Small intestine (tissue), 7 donors: Measurements from ENCODE around the gene HOXB9. TPM values are rescaled to one million over a fixed set of nuclear protein-coding genes. Genes with fewer than 3 reads are reported as not detected.

ENCODE experiments used
- DNase-seq, 2 donors: peaks; one replicate each; pipeline versions ENCODE4 v3.0.0 to v3.0.0-alpha.2; 2013
- FAIRE-seq: peaks from 2 replicates; lab custom pipeline; 2012; peaks lifted over from hg19 to GRCh38; lab: Jason Lieb, UNC
- H3K27ac ChIP-seq, 3 donors: one replicate each; pipeline ENCODE4 v1.5.1; 2013; ENCODE audit warnings: low read length in 2 of 3, mild to moderate bottlenecking in 2 of 3, control low read depth in 1 of 3, inconsistent platforms in 1 of 3, low read depth in 1 of 3, moderate library complexity in 1 of 3
- H3K27me3 ChIP-seq, 3 donors: one replicate each; pipeline ENCODE4 v1.6.1; 2013; ENCODE audit warnings: low read length in 3 of 3, inconsistent platforms in 1 of 3; ENCODE audit not compliant: control insufficient read depth in 3 of 3, insufficient read depth in 3 of 3
- H3K36me3 ChIP-seq, 3 donors: one replicate each; pipeline ENCODE4 v1.6.1; 2013; ENCODE audit warnings: low read length in 3 of 3, inconsistent platforms in 1 of 3, low read depth in 1 of 3, mild to moderate bottlenecking in 1 of 3, moderate library complexity in 1 of 3; ENCODE audit not compliant: control insufficient read depth in 3 of 3, insufficient read depth in 2 of 3
- H3K4me1 ChIP-seq, 3 donors: one replicate each; pipeline ENCODE4 v1.6.1; 2013; ENCODE audit warnings: low read length in 2 of 3, inconsistent platforms in 1 of 3, low read depth in 1 of 3, mild to moderate bottlenecking in 1 of 3, moderate library complexity in 1 of 3; ENCODE audit not compliant: control insufficient read depth in 3 of 3, insufficient read depth in 2 of 3
- H3K4me3 ChIP-seq, 3 donors: one replicate each; pipeline ENCODE4 v1.5.1; 2013; ENCODE audit warnings: low read length in 3 of 3, control low read depth in 1 of 3, inconsistent platforms in 1 of 3, low read depth in 1 of 3, mild to moderate bottlenecking in 1 of 3, moderate library complexity in 1 of 3
- H3K9me3 ChIP-seq, 2 donors: one replicate each; pipeline ENCODE4 v1.6.1; 2013; ENCODE audit warnings: low read depth in 1 of 2, low read length in 1 of 2; ENCODE audit not compliant: control insufficient read depth in 2 of 2, insufficient read depth in 1 of 2
- WGBS, 3 donors: extraction: QIAGEN DNeasy Blood & Tissue Kit; methylation state at CpG; one replicate each; pipeline ENCODE4 v1.1.7; 2013; 5-methylcytosine and 5-hydroxymethylcytosine counted together
- polyA plus RNA-seq, 4 donors: library from polyadenylated mRNA; stranded (reverse) in 3 of 4; unstranded in 1 of 4; fragments of 200-250 nt in 3 of 4; fragments of 120-200 nt in 1 of 4; gene quantifications; one replicate each; pipeline versions ENCODE4 v1.2.1 to v1.2.3, GENCODE V29; 2013
- donor health status: healthy with polysubstance abuse.
- donor health status: control.
- donor health status: control.
- donor health status: Bipolar disorder and iron deficiency.
- donor health status: healthy.

Gene HOXB9
- polyA plus RNA-seq, 4 donors: 0.07 to 16.7 (median 0.54) TPM; not detected in 1

DNA sequence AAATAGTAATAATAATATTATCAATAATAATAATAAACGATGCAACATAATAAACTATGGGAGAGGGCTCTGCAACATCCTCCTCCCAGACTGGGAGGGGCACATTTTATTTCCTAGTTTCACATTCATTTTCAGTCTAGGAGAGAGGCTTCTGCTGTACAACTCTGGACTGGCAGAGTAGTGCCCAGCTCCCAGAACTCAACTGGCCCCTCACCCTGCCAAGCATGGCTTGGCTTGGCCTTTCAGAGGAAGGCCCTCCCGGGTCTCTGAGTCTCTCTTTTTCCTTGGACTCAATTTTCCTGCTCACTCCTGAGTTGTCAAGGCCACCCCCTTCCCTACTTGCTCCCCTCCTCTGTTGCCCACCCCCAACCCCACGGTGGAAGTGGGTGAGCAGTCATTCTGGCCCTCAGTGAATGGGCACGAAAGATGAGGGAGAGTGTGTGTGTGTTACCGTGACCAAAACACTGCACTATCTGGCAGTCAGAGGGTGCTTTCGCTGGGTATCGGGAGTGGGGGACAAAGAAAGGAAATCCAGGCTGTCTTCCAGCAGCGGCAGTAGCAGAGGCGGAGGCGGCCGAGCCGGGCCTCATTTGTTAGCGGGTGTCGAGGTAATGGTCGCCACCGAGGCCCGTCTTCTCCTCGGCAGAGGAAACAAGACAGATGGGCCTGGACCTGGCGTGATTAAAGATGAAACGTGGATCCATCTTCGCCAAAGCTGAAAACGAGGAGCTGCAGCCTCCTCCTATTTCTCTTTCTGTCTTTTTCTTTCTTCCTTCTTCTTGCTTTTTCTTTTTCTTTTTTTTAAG lies 50.3 kb downstream of the HOXB9 start:
- FAIRE-seq (no peak), DNase-seq (no peak)
- peaks cover 3 to 96% (median 4%) of the 10 kb centered on the region in 3 donors for H3K27me3 ChIP-seq
- H3K27ac ChIP-seq: peak overlapping the region in 2 of 3 donors; percentile 84 to 85
- H3K4me1 ChIP-seq: peaks cover 0 to 36% (median 2%) of the 10 kb centered on the region in 3 donors
- H3K36me3 ChIP-seq: peaks cover 0 to 36% (median 0%) of the 10 kb centered on the region in 3 donors
- peak overlapping the region in 1 of 3 donors; percentile 21 for H3K4me3 ChIP-seq
- no peaks in the 10 kb centered on the region for H3K9me3 ChIP-seq
- WGBS, 3 donors: 16 to 30% (median 29%) methylated on average over 22 of the region's 22 CpGs

- H3K27ac ChIP-seq: peak overlapping the region in 2 of 3 donors; percentile 67 to 85
- H3K9me3 ChIP-seq: no peaks in the 10 kb centered on the region
- FAIRE-seq (no peak), DNase-seq (no peak)
- H3K27me3 ChIP-seq: peaks cover 4 to 96% (median 5%) of the 10 kb centered on the region in 3 donors
- H3K4me1 ChIP-seq: peaks cover 0 to 34% (median 2%) of the 10 kb centered on the region in 3 donors
- WGBS, 3 donors: 19 to 35% (median 30%) methylated on average over 7 of the region's 7 CpGs
- H3K36me3 ChIP-seq: peaks cover 0 to 42% (median 0%) of the 10 kb centered on the region in 3 donors
- H3K4me3 ChIP-seq: peak overlapping the region in 1 of 3 donors; percentile 28
Measured at GRCh38 chr17:48575066-48575582, 51.0 kb downstream of the HOXB9 start.

- H3K36me3 ChIP-seq: peaks cover 0 to 42% (median 0%) of the 10 kb centered on the region in 3 donors
- peaks cover 0 to 34% (median 2%) of the 10 kb centered on the region in 3 donors for H3K4me1 ChIP-seq
- peak overlapping the region in 1 of 3 donors; percentile 28 for H3K4me3 ChIP-seq
- peaks cover 4 to 96% (median 5%) of the 10 kb centered on the region in 3 donors for H3K27me3 ChIP-seq
- DNase-seq (no peak), FAIRE-seq (no peak)
- peak overlapping the region in 2 of 3 donors; percentile 67 to 85 for H3K27ac ChIP-seq
- WGBS, 3 donors: 23 to 37% (median 36%) methylated on average over 8 of the region's 8 CpGs
- H3K9me3 ChIP-seq: no peaks in the 10 kb centered on the region
Measured at GRCh38 chr17:48574505-48575065, 51.6 kb downstream of the HOXB9 start.

- peaks cover 2 to 98% (median 4%) of the 10 kb centered on the region in 3 donors for H3K27me3 ChIP-seq
- H3K36me3 ChIP-seq: peaks cover 0 to 42% (median 0%) of the 10 kb centered on the region in 3 donors
- 30 to 50% (median 39%) methylated on average over 1 of the region's 1 CpG for WGBS, 3 donors
- FAIRE-seq: no peak
- no peak for DNase-seq
- H3K9me3 ChIP-seq: no peaks in the 10 kb centered on the region
- H3K27ac ChIP-seq: peak overlapping the region in 2 of 3 donors; percentile 82 to 85
- H3K4me1 ChIP-seq: peaks cover 0 to 34% (median 3%) of the 10 kb centered on the region in 3 donors
- peak overlapping the region in 1 of 3 donors; percentile 25 for H3K4me3 ChIP-seq
Measured at GRCh38 chr17:48571826-48572417, 54.2 kb downstream of the HOXB9 start.

Other genes with a start within 250 kb of the HOXB9 start
- 1 to 10 TPM; 1.8 to 8.1 (median 2.1) TPM for gene SKAP1, start 196.1 kb downstream of the HOXB9 start, polyA plus RNA-seq
- gene HOXB1, start 95.3 kb downstream of the HOXB9 start, polyA plus RNA-seq: not detected
- gene HOXB2, start 81.2 kb downstream of the HOXB9 start, polyA plus RNA-seq: 1 to 10 TPM in 3 of 4 donors, under 1 TPM in 1; 0.89 to 9.5 (median 6.2) TPM
- gene HOXB4, start 48.0 kb downstream of the HOXB9 start, polyA plus RNA-seq: 1 to 10 TPM in 2 of 4 donors, under 1 TPM in 1, not detected in 1; 0.27 to 3.1 (median 2.2) TPM
- 10 to 100 TPM in 1 of 4 donors, 1 to 10 TPM in 2, not detected in 1; 1.4 to 19.6 (median 5.7) TPM for gene HOXB3, start 36.1 kb downstream of the HOXB9 start, polyA plus RNA-seq
- 1 to 10 TPM in 2 of 4 donors, not detected in 2; 5.8 to 9.8 TPM for gene HOXB5, start 32.6 kb downstream of the HOXB9 start, polyA plus RNA-seq
- gene HOXB6, start 21.4 kb downstream of the HOXB9 start, polyA plus RNA-seq: 10 to 100 TPM in 1 of 4 donors, 1 to 10 TPM in 2, under 1 TPM in 1; 0.45 to 17.5 (median 4.0) TPM
- 10 to 100 TPM in 1 of 4 donors, 1 to 10 TPM in 2, not detected in 1; 4.3 to 13.9 (median 4.9) TPM for gene HOXB7, start 15.3 kb downstream of the HOXB9 start, polyA plus RNA-seq
- 1 to 10 TPM in 1 of 4 donors, under 1 TPM in 1, not detected in 2; 0.12 to 2.9 TPM for gene HOXB8, start 11.1 kb downstream of the HOXB9 start, polyA plus RNA-seq
- not detected for gene PRAC1, start 96.2 kb upstream of the HOXB9 start, polyA plus RNA-seq
- not detected for gene PRAC2, start 96.8 kb upstream of the HOXB9 start, polyA plus RNA-seq
- under 1 TPM in 1 of 4 donors, not detected in 3; 0.22 TPM for gene HOXB13, start 102.4 kb upstream of the HOXB9 start, polyA plus RNA-seq
- gene TTLL6, start 190.9 kb upstream of the HOXB9 start, polyA plus RNA-seq: 1 to 10 TPM; 1.6 to 4.2 (median 2.9) TPM
- gene CALCOCO2, start 204.7 kb upstream of the HOXB9 start, polyA plus RNA-seq: 100 to 1,000 TPM in 1 of 4 donors, 10 to 100 TPM in 3; 72.1 to 170 (median 87.8) TPM